ENCODE results near the gene ALDH4A1. TPM values are rescaled to one million over a fixed set of nuclear protein-coding genes. Genes with fewer than 3 reads are reported as not detected.

Gene ALDH4A1
- total and polyA plus RNA-seq, 10 of the 15 experiments (the other 5 are each of a cell fraction or from before 2014, with no cell fraction given), result 0.06 to 25.5 (median 13.0) TPM

- 0 out of 2 replicates have a peak, but pooled peaks have one; percentile 14 for TF ChIP-seq GATAD2B (conservative IDR thresholded peaks at IDR 0.05; ENCODE audit: low read depth)
- TF ChIP-seq ZBTB33 (IDR thresholded peaks at IDR 0.05), result no peak
- no peak for TF ChIP-seq REST (IDR thresholded peaks at IDR 0.05; ENCODE audit: low read depth, low read length)
- TF ChIP-seq SKIL (IDR thresholded peaks at IDR 0.05; ENCODE audit: low read depth, poor library complexity, severe bottlenecking), result peak; percentile 99
- peak; percentile 90 for TF ChIP-seq PKNOX1 (IDR thresholded peaks at IDR 0.05)
- TF ChIP-seq SMARCA5 (IDR thresholded peaks at IDR 0.05), result peak; percentile 19; the same call in 1 of the 2 replicates
- no peak for TF ChIP-seq ZNF687 (IDR thresholded peaks at IDR 0.05)
- TF ChIP-seq E4F1 (IDR thresholded peaks at IDR 0.05; ENCODE audit: borderline replicate concordance, partially characterized antibody), result peak; percentile 77
Measured at GRCh38 chr1:18902523-18903290, at the start of gene ALDH4A1 (continued).
